Mononuclear cell (primary cell): Measurements from ENCODE around the gene PAEP. TPM values are rescaled to one million over a fixed set of nuclear protein-coding genes. Genes with fewer than 3 reads are reported as not detected.

Experiments used
- H3K27me3 ChIP-seq: 2 replicates; pipeline ENCODE4 v1.6.0; 2011; ENCODE audit warnings: low read length, control low read depth; ENCODE audit not compliant: insufficient read depth
- H3K4me1 ChIP-seq: 2 replicates; pipeline ENCODE4 v1.5.1; 2011; ENCODE audit warnings: mild to moderate bottlenecking, low read length, control low read depth; ENCODE audit not compliant: insufficient read depth
- H3K4me3 ChIP-seq: 2 replicates; pipeline ENCODE4 v1.5.1; 2011; ENCODE audit warnings: mild to moderate bottlenecking, low read length, moderate library complexity
- H3K9me3 ChIP-seq: 2 replicates; pipeline ENCODE4 v1.5.1; 2011; ENCODE audit warnings: low read depth, mild to moderate bottlenecking, control low read depth, low read length
- total RNA-seq: library from RNA; depleted of rRNA; stranded (reverse); fragments of >200 nt; gene quantifications from one replicate; pipeline ENCODE4 v1.2.3, GENCODE V29; 2012

Gene PAEP
- total RNA-seq, 1 donor, result not detected

- Histone ChIP-seq H3K27me3 (no peaks in the 10 kb centered on the region), H3K9me3 (no peaks in the 10 kb centered on the region), H3K4me1 (no peaks in the 10 kb centered on the region), H3K4me3 (no peak overlapping the region)
Measured at GRCh38 chr9:135552698-135553171, 8.8 kb upstream of the PAEP start.

- H3K4me3 ChIP-seq, result no peak overlapping the region
- no peaks in the 10 kb centered on the region for H3K4me1 ChIP-seq
- no peaks in the 10 kb centered on the region for H3K9me3 ChIP-seq
- H3K27me3 ChIP-seq, result no peaks in the 10 kb centered on the region
Measured at GRCh38 chr9:135554718-135555117, 6.8 kb upstream of the PAEP start.

GRCh38 chr9:135555203-135555602, 6.4 kb upstream of the PAEP start:
- Histone ChIP-seq H3K4me3 (no peak overlapping the region), H3K27me3 (no peaks in the 10 kb centered on the region), H3K9me3 (no peaks in the 10 kb centered on the region), H3K4me1 (no peaks in the 10 kb centered on the region)

GRCh38 chr9:135555910-135556309, 5.6 kb upstream of the PAEP start:
- Histone ChIP-seq H3K4me3 (no peak overlapping the region), H3K4me1 (no peaks in the 10 kb centered on the region), H3K27me3 (no peaks in the 10 kb centered on the region), H3K9me3 (no peaks in the 10 kb centered on the region)

- Histone ChIP-seq H3K9me3 (no peaks in the 10 kb centered on the region), H3K4me3 (no peak overlapping the region), H3K27me3 (no peaks in the 10 kb centered on the region), H3K4me1 (no peaks in the 10 kb centered on the region)
Measured at GRCh38 chr9:135559606-135560005, 1.9 kb upstream of the PAEP start.

GRCh38 chr9:135562235-135562745, 734 bp downstream of the PAEP start:
- Histone ChIP-seq H3K4me3 (no peak overlapping the region), H3K4me1 (no peaks in the 10 kb centered on the region), H3K27me3 (no peaks in the 10 kb centered on the region), H3K9me3 (no peaks in the 10 kb centered on the region)

GRCh38 chr9:135563039-135563476, 1.5 kb downstream of the PAEP start:
- no peaks in the 10 kb centered on the region for H3K9me3 ChIP-seq
- H3K4me1 ChIP-seq, result no peaks in the 10 kb centered on the region
- H3K27me3 ChIP-seq, result no peaks in the 10 kb centered on the region
- H3K4me3 ChIP-seq, result no peak overlapping the region

- H3K27me3 ChIP-seq, result no peaks in the 10 kb centered on the region
- no peaks in the 10 kb centered on the region for H3K9me3 ChIP-seq
- no peaks in the 10 kb centered on the region for H3K4me1 ChIP-seq
- H3K4me3 ChIP-seq, result no peak overlapping the region
Measured at GRCh38 chr9:135563858-135564257, 2.3 kb downstream of the PAEP start.

- H3K9me3 ChIP-seq, result no peaks in the 10 kb centered on the region
- no peak overlapping the region for H3K4me3 ChIP-seq
- no peaks in the 10 kb centered on the region for H3K4me1 ChIP-seq
- H3K27me3 ChIP-seq, result no peaks in the 10 kb centered on the region
Measured at GRCh38 chr9:135565141-135565628, 3.6 kb downstream of the PAEP start.

- H3K4me3 ChIP-seq, result no peak overlapping the region
- no peaks in the 10 kb centered on the region for H3K9me3 ChIP-seq
- no peaks in the 10 kb centered on the region for H3K4me1 ChIP-seq
- no peaks in the 10 kb centered on the region for H3K27me3 ChIP-seq
Measured at GRCh38 chr9:135565636-135566035, 4.1 kb downstream of the PAEP start.

- no peak overlapping the region for H3K4me3 ChIP-seq
Measured at GRCh38 chr9:135566552-135566951, 5.0 kb downstream of the PAEP start.

GRCh38 chr9:135567311-135567710, 5.8 kb downstream of the PAEP start:
- Histone ChIP-seq H3K27me3 (no peaks in the 10 kb centered on the region), H3K4me1 (no peaks in the 10 kb centered on the region), H3K4me3 (no peak overlapping the region), H3K9me3 (no peaks in the 10 kb centered on the region)

More at GRCh38 chr9:135566552-135566951, 5.0 kb downstream of the PAEP start:
- H3K4me1 ChIP-seq, result no peaks in the 10 kb centered on the region
- H3K27me3 ChIP-seq, result no peaks in the 10 kb centered on the region
- H3K9me3 ChIP-seq, result no peaks in the 10 kb centered on the region

GRCh38 chr9:135568026-135568425, 6.5 kb downstream of the PAEP start:
- Histone ChIP-seq H3K27me3 (no peaks in the 10 kb centered on the region), H3K4me1 (no peaks in the 10 kb centered on the region), H3K4me3 (no peak overlapping the region), H3K9me3 (no peaks in the 10 kb centered on the region)

- Histone ChIP-seq H3K4me1 (no peaks in the 10 kb centered on the region), H3K9me3 (no peaks in the 10 kb centered on the region), H3K4me3 (no peak overlapping the region), H3K27me3 (no peaks in the 10 kb centered on the region)
Measured at GRCh38 chr9:135570456-135570855, 8.9 kb downstream of the PAEP start.

GRCh38 chr9:135572233-135572632, 10.7 kb downstream of the PAEP start:
- H3K4me1 ChIP-seq, result no peaks in the 10 kb centered on the region
- no peak overlapping the region for H3K4me3 ChIP-seq
- H3K9me3 ChIP-seq, result no peaks in the 10 kb centered on the region
- no peaks in the 10 kb centered on the region for H3K27me3 ChIP-seq

- H3K27me3 ChIP-seq, result no peaks in the 10 kb centered on the region
- H3K4me1 ChIP-seq, result no peaks in the 10 kb centered on the region
- no peaks in the 10 kb centered on the region for H3K9me3 ChIP-seq
- H3K4me3 ChIP-seq, result no peak overlapping the region
Measured at GRCh38 chr9:135573124-135573523, 11.6 kb downstream of the PAEP start.
